GM13976 (cell line): ENCODE data around the gene VAC14.

Experiments
- DNase-seq: peaks from one replicate; pipeline ENCODE4 v3.0.0; 2012; ENCODE audit warnings: low spot score
- in situ Hi-C: fragments of 300-500 bp; cut with MboI; formaldehyde crosslinking; loops from one replicate; pipeline ENCODE4 v1.12.0; 2022; ENCODE audit warnings: low sequenced_read_pairs, mixed read lengths, inconsistent platforms; ENCODE audit not compliant: unreplicated experiment
- TF ChIP-seq, protein P1 (sequence below): IDR thresholded peaks from 2 replicates; pipeline ENCODE4 v1.5.1; 2012; ENCODE audit warnings: borderline replicate concordance, mild to moderate bottlenecking; ENCODE audit not compliant: insufficient read depth; ENCODE audit errors: extremely low read depth, missing control alignments, control extremely low read depth

VAC14 gene

GRCh38 chr16:70786020-70786755 lies 14.8 kb downstream of the VAC14 start:
- DNase-seq, result no peak
- TF ChIP-seq, protein P1, sequence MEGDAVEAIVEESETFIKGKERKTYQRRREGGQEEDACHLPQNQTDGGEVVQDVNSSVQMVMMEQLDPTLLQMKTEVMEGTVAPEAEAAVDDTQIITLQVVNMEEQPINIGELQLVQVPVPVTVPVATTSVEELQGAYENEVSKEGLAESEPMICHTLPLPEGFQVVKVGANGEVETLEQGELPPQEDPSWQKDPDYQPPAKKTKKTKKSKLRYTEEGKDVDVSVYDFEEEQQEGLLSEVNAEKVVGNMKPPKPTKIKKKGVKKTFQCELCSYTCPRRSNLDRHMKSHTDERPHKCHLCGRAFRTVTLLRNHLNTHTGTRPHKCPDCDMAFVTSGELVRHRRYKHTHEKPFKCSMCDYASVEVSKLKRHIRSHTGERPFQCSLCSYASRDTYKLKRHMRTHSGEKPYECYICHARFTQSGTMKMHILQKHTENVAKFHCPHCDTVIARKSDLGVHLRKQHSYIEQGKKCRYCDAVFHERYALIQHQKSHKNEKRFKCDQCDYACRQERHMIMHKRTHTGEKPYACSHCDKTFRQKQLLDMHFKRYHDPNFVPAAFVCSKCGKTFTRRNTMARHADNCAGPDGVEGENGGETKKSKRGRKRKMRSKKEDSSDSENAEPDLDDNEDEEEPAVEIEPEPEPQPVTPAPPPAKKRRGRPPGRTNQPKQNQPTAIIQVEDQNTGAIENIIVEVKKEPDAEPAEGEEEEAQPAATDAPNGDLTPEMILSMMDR, result no peak
- in situ Hi-C loops, result no loop called here

- in situ Hi-C loops, result no loop called here
- TF ChIP-seq, protein P1, result no peak
- no peak for DNase-seq
Observed at GRCh38 chr16:70784692-70785555, 16.0 kb downstream of the VAC14 start.

- TF ChIP-seq, protein P1, result no peak
- no peak for DNase-seq
- in situ Hi-C loops, result no loop called here
Observed at GRCh38 chr16:70782237-70782636, 18.7 kb downstream of the VAC14 start.

GRCh38 chr16:70781800-70782199 lies 19.2 kb downstream of the VAC14 start:
- DNase-seq, result no peak
- in situ Hi-C loops, result no loop called here
- TF ChIP-seq, protein P1, result no peak

- no peak for DNase-seq
- in situ Hi-C loops, result no loop called here
- TF ChIP-seq, protein P1, result no peak
Observed at GRCh38 chr16:70780546-70780945, 20.4 kb downstream of the VAC14 start.

DNA sequence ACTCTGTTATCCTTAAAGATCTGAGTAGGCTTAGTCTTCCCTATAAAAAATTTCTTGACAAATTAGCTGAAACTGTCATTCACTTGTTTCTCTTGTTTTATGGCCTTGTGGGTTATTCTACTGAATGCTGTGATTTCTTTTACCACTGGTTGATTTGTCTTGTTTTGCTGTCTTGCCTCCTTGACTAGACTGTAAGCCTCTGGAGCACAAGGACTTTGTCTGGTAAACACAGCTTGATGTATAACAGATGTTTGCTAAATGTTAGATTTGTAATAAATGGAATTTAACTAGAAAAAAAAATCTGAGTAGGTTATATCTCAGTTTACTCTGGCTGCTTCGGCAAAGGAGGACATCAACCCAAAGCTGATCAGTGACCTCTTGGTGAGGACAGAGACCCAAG lies 21.6 kb downstream of the VAC14 start:
- no peak for DNase-seq
- in situ Hi-C loops, result no loop called here
- TF ChIP-seq, protein P1, result no peak
